Measurements from ENCODE around the gene CNTD1. TPM values are rescaled to one million over a fixed set of nuclear protein-coding genes. Genes with fewer than 3 reads are reported as not detected.
"Not testable (repeated sequence)": the region's sequence is repeated elsewhere in the genome, so short reads cannot be mapped to it uniquely, and the experiment has no call there.

CNTD1 gene
- total RNA-seq, 2 donors from 2014 or later, result 0.16 TPM; not detected in 1

- H3K27ac ChIP-seq, result no peak overlapping the region
- H3K36me3 ChIP-seq, result peaks cover 18% of the 10 kb centered on the region
- no peak for TF ChIP-seq CTCF (IDR thresholded peaks at IDR 0.05)
- H3K4me1 ChIP-seq, result peaks cover 0 to 26% of the 10 kb centered on the region in 2 donors
- no peak overlapping the region for H3K4me3 ChIP-seq
- no peaks in the 10 kb centered on the region for H3K9me3 ChIP-seq
- DNase-seq (ENCODE audit: low spot score), result no peak
- no peaks in the 10 kb centered on the region for H3K27me3 ChIP-seq
Observed at GRCh38 chr17:42849031-42849430, 50.4 kb downstream of the CNTD1 start.

- Histone ChIP-seq H3K4me1 (peaks cover 0 to 26% of the 10 kb centered on the region in 2 donors), H3K36me3 (peaks cover 12% of the 10 kb centered on the region), H3K27me3 (no peaks in the 10 kb centered on the region), H3K9me3 (no peaks in the 10 kb centered on the region), H3K4me3 (no peak overlapping the region), H3K27ac (no peak overlapping the region)
- no peak for DNase-seq (ENCODE audit: low spot score)
- TF ChIP-seq CTCF (IDR thresholded peaks at IDR 0.05), result no peak
Observed at GRCh38 chr17:42849451-42850181, 51.0 kb downstream of the CNTD1 start.

- Histone ChIP-seq H3K27ac (peak within 1 kb of the TSS; percentile 53 to 70), H3K4me1 (peaks cover 0 to 26% of the 10 kb centered on the region in 2 donors), H3K4me3 (peak within 1 kb of the TSS; percentile 32 to 42)
Observed at GRCh38 chr17:42850954-42851353, 52.3 kb downstream of the CNTD1 start, which contains the start of gene AOC3. AOC3 (plus strand) TSS chr17:42851199; CDS start chr17:42851344, 145 bp downstream.

GRCh38 chr17:42851371-42852240 lies 52.9 kb downstream of the CNTD1 start:
- Histone ChIP-seq H3K27ac (peak overlapping the region; percentile 53 to 70), H3K4me3 (peak overlapping the region; percentile 32 to 42), H3K4me1 (peaks cover 0 to 23% of the 10 kb centered on the region in 2 donors)
- DNase-seq (ENCODE audit: low spot score); H3K27me3 ChIP-seq; H3K36me3 ChIP-seq; H3K9me3 ChIP-seq: not testable (repeated sequence)

More at GRCh38 chr17:42850954-42851353, 52.3 kb downstream of the CNTD1 start, which contains the start of gene AOC3:
- Histone ChIP-seq H3K9me3 (no peaks in the 10 kb centered on the region), H3K27me3 (no peaks in the 10 kb centered on the region), H3K36me3 (no peaks in the 10 kb centered on the region)
- no peak for TF ChIP-seq CTCF (IDR thresholded peaks at IDR 0.05)
- no peak for DNase-seq (ENCODE audit: low spot score)

- H3K4me3 ChIP-seq, result peak overlapping the region; percentile 23 to 42
- no peak for DNase-seq (ENCODE audit: low spot score)
- H3K9me3 ChIP-seq, result no peaks in the 10 kb centered on the region
- no peaks in the 10 kb centered on the region for H3K27me3 ChIP-seq
- peaks cover 0 to 15% of the 10 kb centered on the region in 2 donors for H3K4me1 ChIP-seq
- TF ChIP-seq CTCF (IDR thresholded peaks at IDR 0.05), result no peak
- peak overlapping the region; percentile 59 to 65 for H3K27ac ChIP-seq
- H3K36me3 ChIP-seq, result no peaks in the 10 kb centered on the region
Observed at GRCh38 chr17:42852351-42852750, 53.7 kb downstream of the CNTD1 start.

- no peaks in the 10 kb centered on the region for H3K27me3 ChIP-seq
- H3K9me3 ChIP-seq, result no peaks in the 10 kb centered on the region
- no peaks in the 10 kb centered on the region for H3K36me3 ChIP-seq
- peak; percentile 72 for DNase-seq (ENCODE audit: low spot score)
- peak overlapping the region; percentile 23 to 42 for H3K4me3 ChIP-seq
- H3K4me1 ChIP-seq, result peaks cover 0 to 14% of the 10 kb centered on the region in 2 donors
- TF ChIP-seq CTCF (IDR thresholded peaks at IDR 0.05), result no peak
- H3K27ac ChIP-seq, result peak overlapping the region; percentile 59 to 65
Observed at GRCh38 chr17:42853004-42853403, 54.3 kb downstream of the CNTD1 start.
